ENCODE data around the gene DMRT3.
A peak's percentile ranks its signal among the peaks of the same experiment; 100 is the strongest.

Gene DMRT3

GRCh38 chr9:976258-976942, at the start of gene DMRT3:
TSS of gene DMRT3 (plus strand) at chr9:976655. CDS start at chr9:977002, 347 bp downstream.
- DNase-seq, result peak; percentile 9

DNA sequence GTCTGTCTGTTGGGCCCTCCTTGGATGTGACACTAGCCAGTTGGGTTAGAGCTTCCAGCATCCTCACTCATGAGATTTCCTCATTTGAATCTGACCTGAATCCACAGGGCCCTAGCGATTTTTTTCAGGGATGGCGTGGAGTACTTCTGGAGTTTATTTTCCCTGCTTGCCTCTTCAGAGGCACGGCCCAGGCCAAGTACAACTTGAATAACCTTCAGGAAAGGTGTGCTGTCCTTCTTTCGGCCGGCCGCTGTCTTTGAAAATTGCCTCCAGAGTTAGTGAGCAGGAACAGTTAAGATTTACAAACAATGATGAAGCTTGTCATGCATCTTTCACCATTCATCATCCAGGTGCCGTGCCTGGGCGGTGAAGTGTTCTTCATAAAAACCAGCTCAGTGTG, 49.5 kb upstream of the DMRT3 start:
- DNase-seq, result no peak

DNA sequence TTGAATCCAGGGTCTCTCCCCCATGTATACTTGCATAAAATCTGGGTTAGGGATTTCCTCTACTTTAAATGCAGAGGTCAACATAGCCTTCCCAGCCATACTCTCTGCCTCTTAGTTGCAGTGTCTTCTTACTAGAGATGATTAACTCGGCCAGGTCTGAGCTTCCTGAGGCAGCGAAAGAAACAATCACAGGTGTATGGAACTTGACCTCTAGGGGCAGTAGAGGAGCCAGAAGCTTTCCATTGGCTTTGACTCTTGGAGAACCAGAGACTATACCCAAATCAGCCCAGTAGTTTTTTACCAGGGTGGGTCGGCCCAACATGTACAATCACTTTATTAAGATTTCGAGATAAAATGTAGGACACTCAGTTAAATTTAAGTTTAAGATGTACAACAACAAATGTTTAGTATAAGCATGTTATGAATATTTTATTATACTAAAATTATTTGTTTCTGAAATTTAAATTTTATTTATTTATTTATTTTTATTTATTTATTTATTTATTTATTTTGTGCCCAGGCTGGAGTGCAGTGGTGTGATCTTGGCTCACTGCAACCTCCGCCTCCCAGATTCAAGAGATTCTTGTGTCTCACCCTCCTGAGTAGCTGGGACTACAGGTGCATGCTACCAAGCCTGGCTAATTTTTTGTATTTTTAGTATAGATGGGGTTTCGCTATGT, 48.0 kb upstream of the DMRT3 start:
- DNase-seq, result no peak

- DNase-seq, result no peak
These were observed 46.7 kb upstream of the DMRT3 start for GRCh38 chr9:929719-930118.

- DNase-seq, result no peak
These were observed 43.1 kb upstream of the DMRT3 start for GRCh38 chr9:933356-933755.

- no peak for DNase-seq
These were observed 41.0 kb upstream of the DMRT3 start for GRCh38 chr9:935348-935965.

DNA sequence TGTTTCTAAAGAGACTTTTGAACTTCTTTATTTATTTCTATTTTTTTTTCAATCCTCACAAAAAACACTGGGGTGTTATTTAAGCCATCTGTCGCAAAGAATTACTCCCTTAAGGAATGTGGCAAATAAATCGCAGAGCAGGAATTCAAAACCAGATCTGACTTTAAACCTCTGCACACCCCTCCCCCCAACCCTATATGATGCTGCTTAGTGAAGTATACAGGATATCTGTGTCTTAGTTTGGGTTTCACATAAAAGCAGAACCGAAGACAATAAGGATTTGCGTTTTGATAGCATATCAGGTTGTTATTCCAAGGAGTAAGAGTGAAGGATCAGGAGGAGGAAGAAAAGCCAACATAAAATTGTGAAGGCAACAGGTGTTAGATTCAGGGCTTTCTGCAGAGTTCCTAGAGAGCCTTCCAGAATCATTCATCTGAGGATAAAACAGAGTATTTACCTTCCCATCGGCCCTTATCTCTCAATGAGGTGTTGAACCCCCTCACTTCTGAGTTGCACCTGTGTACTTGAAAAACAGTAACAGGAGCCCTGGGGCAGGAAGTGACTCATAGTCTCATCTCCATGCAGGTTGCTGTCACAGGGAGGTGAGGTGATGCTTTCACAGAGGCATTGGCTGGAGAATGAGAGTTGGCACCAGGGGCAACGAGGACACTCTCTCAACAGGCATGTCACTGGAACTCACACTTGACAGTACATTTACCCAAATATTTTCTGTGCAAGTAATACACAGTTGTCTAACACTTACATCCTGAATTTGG, 33.5 kb upstream of the DMRT3 start:
- no peak for DNase-seq

DNA sequence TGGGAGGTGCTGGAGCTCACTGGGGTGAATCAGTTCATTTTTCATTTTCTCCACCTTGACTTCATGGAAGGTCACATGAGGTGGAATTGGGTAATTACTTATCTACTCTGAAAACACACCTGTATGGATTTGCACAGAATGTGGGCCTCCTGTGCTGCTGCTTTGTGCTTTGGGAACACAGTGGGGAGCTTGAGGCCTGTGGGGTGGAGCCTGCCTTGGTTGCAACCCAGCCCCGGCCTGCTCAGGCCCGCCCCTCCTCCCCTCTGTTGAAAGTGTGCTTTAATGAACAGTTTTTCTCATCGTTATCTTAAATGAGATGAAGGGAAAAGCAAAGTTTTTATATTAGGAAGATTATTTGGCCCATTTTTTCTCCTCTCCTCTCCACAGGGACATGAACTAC, 28.5 kb upstream of the DMRT3 start:
- no peak for DNase-seq

DNA sequence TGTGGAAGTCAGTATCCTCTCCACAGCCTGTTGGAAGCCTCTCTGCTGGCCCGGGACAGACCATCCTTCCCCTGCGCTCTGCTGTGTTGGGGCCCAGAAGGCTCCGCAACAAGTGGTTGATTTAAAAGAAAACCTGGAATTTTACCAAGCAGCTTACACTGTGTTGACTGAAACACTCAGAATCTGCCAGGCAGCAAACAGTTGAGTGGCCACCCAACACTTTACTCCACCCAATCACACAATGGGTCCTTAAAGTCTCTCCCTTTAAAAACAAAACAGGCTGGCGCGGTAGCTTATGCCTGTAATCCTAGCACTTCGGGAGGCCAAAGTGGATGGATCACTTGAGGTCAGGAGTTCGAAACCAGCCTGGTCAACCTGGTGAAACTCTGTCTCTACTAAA, 28.0 kb upstream of the DMRT3 start:
- no peak for DNase-seq

DNA sequence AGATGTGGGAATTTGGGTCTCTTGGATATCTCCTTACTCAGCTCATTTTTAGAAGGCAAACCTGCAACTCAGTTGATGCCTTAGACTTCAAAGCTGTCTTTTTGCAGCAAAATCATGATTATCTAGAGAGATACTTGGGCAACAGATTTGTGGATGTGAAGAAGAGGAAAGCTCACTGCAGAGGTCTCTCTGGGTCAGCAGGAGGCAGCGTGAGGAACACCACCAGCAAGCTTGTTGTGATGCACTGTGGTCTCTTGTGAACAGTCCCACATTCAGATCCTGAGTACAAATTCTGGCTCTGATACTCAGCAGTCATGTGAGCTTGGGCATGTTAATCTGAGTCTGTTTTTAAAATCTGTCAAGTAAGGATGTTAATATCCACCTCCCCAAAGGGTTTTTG, 26.3 kb upstream of the DMRT3 start:
- no peak for DNase-seq

GRCh38 chr9:952546-952945, 23.9 kb upstream of the DMRT3 start:
- DNase-seq, result no peak

- DNase-seq, result no peak
These were observed 17.4 kb upstream of the DMRT3 start for GRCh38 chr9:959105-959504.

DNA sequence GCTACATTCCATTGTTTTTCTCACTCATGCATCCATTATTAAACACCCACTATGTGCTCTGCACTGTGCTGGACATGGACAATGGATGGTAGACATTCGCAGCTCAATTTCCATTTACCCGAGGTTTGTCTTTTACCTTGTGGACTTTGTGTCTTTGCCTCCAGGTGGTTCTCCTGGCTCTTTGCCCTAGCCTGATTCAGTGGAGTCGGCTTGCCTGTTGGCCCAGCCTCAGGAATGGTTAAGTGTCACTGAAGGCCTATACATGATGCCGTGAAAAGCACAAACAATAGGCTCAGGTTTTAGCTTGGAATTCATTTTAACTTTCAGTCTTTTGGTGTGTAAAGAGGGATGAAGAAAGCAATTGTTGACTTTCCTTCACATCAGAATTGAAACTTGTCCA, 16.5 kb upstream of the DMRT3 start:
- no peak for DNase-seq

DNA sequence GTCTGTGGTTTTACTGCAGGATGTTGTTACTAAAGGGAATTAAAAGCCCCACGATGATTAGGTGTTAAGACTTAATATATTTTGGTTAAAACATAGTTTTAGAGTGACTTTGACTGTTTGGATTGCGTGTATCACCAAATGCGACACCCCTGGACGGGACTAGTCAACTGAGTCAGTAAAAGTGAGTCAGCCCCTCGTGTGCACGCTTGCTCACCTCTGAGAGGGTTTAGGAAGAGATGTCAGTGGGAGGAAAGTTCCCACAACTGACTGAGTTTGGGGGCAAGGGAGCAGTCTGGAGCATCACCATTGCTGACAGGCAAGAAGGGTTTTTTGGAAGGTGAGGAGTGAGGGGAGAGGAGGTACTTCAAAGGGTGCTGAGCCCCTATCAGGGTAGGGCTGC, 14.4 kb upstream of the DMRT3 start:
- DNase-seq, result no peak

- DNase-seq, result no peak
These were observed 11.0 kb upstream of the DMRT3 start for GRCh38 chr9:965497-965896.

GRCh38 chr9:966870-967269, 9.6 kb upstream of the DMRT3 start:
- DNase-seq, result no peak

DNA sequence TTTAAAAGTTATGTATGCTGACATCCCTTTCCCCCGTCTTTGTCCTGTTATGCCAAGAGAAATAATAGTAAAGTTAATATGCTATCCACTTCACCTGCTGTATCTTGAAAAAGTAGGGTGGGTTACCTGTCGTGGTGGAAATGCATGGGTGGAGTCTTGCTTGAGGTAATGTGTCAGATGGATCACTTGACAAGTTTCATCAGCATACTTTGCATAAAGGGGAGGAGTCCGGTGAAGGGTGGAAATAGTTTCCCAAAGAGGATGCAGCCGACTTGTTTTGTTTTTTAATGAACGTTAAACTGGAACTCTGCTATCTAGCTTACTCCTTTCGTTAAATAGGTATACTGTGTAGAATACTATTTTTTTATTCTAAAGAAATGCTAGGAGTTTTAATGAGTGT, 9.0 kb upstream of the DMRT3 start:
- no peak for DNase-seq

DNA sequence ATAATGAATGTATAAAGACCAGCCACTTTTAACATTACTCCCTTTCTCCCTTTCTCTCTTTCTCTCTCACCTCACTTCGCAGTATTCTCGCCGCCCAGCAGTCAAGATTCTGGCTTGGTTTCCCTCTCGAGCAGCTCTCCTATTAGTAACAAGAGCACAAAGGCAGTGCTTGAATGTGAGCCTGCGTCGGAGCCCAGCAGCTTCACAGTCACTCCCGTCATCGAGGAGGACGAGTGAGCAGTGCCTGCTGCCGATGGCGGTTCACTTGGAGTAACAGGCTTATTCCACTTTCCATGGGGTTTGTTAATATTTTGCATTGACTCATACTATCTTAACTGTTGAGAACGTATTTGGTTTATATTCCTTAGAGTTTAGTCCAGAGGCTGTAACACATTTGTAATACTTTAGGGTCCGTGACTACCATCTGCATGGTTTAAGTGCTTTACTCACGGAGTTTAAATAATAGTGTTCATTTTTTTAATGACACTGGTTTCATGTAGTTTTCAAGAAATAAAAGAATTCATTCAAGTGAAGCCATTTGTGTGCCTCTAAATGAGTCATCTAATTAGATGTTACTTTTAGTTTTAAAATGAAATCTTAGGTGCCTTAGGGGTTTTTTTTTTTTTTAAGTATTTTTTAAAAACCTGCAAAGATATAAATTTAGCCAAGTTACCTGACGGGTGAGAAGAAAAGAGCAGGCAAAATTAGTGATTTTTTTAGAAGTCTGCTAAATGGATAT, 8.4 kb upstream of the DMRT3 start:
- no peak for DNase-seq

DNA sequence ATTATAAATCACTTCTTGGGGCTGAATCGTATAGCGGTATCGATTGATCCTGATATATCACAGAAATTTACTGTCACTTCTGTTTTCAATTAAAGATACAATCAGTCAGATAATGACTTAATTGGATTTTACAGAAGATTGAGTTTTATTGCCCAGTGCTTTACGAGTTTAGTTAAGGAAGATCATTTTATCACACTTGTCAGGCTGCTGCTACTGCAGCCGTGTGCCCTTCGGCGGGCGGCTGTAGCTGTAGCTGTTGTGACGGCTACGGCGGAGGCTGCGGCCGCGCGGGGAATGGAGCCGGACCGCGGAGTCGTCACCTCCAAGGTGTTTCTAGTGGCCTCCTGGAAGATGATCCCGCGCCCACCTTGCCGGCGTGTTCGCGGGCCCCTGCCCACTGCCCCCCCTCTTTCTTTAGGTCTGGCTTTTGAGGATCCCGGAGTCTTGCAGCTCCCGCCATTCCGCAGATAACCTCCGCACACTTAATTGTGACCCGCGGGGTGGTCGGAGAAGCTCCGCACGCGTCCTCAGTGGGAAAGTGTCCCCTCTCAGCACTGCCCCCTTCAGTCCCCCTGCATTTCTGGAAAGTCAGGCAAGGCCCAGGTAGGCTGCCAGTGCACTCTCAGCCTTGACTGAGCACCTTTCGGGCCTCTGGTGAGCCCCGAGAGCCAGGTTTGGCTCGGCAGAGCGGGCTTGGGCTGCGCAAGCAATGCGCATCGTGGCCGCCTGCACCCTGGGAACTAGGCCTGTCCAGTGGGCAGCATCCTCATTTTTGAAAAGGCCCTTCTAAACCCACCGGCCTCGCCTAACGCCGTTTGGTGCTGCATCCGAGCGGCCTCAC, 6.9 kb upstream of the DMRT3 start:
- DNase-seq, result no peak

GRCh38 chr9:970151-970996, 6.1 kb upstream of the DMRT3 start:
- no peak for DNase-seq

- no peak for DNase-seq
These were observed 4.5 kb upstream of the DMRT3 start for GRCh38 chr9:971901-972500.

Data from DMS79 (cell line).